SHP77 (cell line): Measurements from ENCODE around the gene TH.
"Not testable (repeated sequence)": the region's sequence is repeated elsewhere in the genome, so short reads cannot be mapped to it uniquely, and the experiment has no call there.

Experiments used
- DNase-seq, 2 experiments: peaks; one replicate each; lab custom pipeline; 2025; lab: John Stamatoyannopoulos, UW

Gene TH

DNA sequence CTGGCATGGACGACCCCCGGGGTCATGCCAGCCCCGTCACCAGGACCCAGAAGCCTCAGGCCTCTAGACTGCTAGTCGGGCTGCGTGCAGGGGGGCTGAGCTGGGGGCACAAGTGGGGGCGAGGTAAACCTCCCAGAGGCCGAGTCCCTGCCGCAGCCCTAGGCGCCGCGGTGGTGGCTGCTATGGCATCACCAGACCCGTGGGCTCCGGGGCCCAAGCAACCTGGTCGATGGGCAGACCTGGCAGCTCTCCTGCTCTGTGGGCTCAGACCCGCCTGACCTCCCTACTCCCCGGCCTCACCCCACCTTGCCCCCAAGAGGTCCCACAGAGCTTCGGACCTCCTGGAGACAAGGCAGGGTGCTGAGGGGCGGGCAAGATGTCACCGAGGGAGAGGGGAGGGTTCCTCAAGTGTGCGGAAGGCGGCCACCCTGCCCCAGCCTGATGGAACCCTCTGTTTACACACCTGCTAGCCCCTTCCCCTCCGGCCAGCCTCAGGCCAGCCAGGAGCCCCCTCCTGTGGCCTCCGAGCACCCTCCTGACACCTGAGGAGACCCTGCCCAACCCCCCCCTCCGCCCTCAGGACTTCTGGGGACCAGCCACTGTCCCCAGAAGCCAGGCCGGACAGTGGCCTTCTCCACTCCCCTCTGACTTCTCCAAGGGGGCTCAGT is 41.8 kb downstream of the TH start:
- no peak for DNase-seq

DNA sequence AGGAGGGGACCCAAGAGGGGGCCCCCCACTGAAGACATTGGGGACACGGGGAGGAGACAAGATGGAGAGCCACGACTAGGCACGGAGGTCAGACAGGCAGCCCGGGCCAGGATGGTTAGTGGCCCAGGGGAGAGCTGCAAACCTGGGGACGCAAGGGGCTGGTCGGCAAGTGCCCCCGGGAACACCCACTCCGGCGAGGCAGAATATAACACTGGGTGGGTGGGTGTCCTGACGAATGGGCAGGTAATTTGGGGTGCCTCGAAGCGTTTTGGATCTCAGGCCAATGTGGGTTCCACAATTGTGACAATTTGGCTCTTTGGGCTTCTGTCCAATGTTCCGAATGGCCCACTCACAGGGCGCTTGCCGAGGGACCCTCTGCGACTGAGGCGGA is 42.3 kb downstream of the TH start:
- DNase-seq, result no peak

DNA sequence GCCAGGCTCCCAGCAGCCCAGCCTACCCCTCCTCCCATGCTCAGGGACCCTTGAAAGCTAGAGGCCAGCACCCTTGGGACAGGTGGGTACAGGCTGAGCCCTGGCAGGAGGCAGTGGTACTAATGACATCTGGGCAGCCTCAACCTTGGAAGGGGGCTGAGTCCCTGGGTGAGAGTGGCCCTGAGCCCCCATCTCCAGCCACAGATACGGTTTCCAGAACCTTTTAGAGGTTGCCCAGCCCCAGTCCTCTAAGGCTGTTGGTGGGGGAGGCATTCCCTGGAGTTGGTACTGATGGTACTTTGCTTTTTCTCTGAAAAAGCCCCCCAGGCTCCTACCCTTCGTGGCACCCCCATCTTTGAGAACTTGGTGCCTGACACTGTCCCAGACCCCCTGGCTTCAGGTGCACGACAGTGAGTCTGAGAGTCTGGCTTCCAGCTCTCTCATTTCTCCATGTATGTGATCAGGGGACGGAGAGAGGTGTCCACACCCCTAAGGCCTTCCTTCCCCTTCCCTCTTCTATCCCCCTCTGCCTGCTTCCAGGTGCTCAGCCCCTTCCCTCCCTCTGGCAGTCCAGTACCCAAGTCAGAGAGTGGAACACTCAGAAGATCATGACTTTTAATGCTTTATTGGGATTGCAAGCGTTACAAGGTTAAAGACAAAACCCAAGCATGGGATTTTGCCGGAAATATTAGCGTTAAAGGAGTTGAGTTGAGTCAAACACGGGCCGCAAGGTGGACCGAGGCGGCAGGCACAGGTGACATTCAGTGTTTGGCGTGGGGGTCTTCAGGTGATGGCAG is 42.9 kb downstream of the TH start:
- no peak for DNase-seq

DNA sequence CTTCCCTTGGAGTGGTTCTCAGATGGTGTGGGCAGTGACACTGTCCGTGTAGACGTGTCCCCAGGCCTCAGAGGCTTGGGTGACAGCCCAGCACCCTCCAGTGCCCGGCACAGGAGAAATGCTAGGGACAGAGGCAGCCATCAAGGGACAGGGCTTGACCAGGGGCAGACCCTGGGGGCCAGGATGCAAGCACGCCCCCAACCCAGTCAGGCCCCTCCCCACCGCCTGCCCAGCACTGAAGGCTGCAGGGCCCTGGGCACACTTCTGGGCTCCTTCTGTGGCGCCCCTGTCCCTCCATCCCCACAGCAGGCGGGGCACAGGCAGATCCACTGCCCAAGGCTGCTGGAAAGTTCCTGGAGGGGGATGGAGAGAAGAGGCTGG is 43.5 kb downstream of the TH start:
- DNase-seq, result no peak

DNA sequence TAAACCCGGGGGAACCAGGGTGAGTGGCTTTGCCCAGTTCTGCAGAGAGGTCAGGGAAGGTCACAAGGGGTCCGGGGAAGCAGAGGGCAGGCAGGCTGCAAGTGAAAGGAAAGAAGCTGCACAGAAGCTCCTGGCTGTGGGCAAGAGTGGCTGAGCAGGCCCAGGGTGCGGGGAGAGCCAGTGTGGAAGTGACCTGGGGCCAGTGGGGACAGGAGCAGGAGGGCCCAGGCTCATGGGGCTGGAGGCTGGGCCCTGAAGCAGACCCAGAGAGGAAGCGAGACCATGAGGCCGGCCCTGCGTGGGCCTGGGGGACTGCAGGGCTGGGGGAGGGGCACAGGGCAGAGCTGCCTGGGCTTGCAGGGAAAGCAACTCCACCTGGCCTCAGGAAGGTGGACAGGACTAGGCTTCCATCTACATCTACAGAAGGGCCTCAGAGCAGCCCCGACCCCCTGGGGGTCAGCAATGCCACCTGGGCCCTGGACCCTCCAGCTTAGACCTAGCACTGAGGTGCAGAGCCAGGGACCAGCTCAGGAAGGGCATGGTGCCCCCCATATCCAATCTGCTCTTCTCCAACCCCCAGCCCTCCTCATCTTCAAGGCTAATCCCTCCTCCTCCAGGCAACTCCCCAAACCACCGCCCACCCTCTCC is 44.0 kb downstream of the TH start:
- no peak for DNase-seq

DNA sequence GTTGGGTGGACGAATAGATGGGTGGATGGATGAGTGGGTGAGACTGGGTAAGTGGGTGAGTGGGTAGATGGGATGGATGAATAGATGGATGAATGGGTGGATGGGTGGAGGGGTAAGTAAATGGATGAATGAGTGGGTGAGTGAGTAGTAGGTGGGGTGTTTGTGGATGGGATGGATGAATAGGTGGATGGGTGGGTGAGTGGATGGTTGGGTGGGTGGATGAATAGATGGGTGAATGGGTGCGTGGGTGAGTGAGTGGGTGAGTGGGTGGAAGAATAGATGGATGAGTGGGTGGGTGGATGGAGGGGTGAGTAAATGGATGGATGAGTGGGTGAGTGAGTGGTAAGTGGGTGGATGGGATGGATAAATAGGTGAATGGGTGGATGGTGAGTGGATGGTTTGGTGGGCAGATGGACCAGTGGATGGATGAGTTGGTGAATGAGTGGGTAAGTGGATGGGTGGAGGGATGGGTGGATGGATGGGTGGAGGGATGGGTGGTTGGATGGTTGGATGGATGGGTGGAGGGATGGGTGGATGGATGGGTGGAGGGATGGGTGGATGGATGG is 45.0 kb downstream of the TH start:
- no peak for DNase-seq

DNA sequence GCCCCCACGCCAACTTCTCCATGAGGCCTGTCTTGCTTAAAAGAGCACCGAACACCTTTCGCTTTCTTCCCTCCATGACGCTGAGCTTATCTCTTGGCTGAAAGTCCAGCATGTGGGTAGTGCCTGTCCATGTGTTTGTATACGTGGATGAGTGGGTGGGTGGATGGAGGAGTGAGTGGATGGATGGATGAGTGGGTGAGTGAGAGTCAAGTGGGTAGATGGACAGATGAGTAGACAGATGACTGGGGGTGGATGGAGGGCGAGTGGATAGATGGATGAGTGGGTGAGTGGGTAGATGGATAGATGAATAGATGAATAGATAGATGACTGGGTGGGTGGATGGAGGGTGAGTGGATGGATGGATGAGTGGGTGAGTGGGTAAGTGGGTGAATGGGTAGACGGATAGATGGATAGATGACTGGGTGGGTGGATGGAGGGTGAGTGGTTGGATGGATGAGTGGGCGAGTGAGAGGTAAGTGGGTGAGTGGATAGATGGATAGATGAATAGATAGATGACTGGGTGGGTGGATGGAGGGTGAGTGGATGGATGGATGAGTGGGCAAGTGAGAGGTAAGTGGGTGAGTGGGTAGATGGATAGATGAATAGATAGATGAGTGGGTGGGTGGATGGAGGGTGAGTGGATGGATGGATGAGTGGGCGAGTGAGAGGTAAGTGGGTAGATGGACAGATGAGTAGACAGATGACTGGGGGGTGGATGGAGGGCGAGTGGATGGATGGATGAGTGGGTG is 46.7 kb downstream of the TH start:
- not testable (repeated sequence) for DNase-seq

GRCh38 chr11:2123628-2123960 is 48.0 kb downstream of the TH start:
- no peak for DNase-seq

DNA sequence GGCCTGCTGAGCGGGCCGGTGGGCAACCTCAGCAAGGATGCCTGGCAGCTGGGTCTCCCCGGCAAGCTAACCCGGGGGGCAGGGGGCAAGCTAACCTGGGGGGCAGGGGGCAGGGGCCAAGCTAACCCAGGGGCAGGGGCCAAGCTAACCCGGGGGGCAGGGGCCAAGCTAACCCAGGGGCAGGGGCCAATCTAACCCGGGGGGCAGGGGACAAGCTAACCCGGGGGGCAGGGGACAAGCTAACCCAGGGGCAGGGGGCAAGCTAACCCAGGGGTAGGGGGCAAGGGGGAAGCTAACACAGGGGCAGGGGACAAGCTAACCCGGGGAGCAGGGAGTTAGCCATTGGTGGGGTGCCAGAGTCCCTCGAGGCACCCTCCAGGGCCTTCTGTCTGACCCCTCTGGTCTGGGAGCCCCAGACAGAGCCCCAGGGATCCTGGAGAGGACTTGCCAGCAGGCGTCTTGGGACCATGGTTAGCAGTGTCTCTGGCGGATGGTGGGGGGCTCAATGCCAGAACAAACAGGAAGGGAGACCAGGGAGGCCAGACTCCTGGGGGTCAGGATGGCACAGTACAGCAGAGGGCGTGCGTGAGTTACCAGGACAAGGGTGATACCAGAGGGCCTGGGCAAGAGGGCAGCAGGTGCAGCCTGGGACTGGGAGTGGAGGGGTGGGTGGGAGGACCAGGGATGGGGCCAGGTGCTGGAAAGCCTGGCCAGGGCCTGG is 48.5 kb downstream of the TH start:
- no peak for DNase-seq

DNA sequence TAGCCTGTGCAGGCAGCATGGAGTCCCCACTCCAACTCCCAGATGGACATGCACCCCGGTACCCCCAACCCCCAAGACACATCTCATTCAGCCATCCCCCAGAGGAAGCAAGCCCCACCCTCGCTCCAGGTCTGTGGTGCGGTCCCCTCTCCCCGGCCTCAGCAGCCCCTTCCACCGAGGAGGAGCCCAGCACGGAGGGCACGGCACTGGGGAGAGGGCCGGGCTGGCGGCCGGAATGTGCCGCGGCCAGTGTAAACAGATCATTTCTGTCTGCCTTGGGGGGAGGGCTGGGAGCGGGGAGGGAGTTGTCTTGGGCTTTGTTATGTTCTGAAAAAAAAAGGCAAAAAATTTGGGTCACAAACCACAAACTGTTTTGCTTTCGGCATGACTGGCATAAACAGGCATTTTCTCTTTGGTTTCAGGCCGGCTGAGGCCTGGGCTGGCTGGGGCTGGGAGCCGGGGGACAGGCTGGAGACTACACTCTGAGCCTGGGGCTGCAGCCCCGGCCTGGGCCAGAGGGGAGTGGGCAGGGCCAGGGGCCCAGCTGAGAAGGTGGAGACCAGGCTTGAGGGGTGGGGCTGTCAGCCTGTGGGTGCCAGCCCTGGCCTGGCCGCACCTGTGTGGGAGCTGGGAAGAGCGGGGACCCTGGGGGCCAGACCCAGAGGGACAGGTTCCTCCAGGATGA is 49.3 kb downstream of the TH start:
- DNase-seq, result no peak

GRCh38 chr11:2121227-2122130 is 50.1 kb downstream of the TH start:
- DNase-seq, result no peak

GRCh38 chr11:2120359-2121100 is 51.1 kb downstream of the TH start:
- DNase-seq, result no peak

- no peak for DNase-seq
Measured at GRCh38 chr11:2118677-2119076, 52.9 kb downstream of the TH start.

DNA sequence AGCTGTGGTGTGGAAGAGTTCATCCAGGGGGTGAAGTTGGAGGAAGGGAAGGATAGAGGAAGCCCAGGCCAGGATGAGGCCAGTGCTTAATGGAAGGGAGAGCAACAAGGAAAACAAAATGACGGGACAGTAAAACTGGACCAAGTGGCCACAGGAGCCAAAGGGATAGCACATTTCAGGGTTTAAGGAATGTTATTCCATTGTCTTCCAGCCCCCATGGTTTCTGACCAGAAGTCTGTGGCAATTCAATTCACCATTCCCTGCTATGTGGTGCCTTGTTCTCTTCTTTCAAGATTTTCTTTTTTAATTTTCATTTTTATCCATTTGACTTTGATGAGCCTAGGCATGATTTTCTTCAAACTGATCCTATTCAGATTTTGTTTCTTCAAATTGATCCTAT is 54.9 kb downstream of the TH start:
- no peak for DNase-seq

GRCh38 chr11:2115308-2115707 is 56.3 kb downstream of the TH start:
- DNase-seq, result no peak

DNA sequence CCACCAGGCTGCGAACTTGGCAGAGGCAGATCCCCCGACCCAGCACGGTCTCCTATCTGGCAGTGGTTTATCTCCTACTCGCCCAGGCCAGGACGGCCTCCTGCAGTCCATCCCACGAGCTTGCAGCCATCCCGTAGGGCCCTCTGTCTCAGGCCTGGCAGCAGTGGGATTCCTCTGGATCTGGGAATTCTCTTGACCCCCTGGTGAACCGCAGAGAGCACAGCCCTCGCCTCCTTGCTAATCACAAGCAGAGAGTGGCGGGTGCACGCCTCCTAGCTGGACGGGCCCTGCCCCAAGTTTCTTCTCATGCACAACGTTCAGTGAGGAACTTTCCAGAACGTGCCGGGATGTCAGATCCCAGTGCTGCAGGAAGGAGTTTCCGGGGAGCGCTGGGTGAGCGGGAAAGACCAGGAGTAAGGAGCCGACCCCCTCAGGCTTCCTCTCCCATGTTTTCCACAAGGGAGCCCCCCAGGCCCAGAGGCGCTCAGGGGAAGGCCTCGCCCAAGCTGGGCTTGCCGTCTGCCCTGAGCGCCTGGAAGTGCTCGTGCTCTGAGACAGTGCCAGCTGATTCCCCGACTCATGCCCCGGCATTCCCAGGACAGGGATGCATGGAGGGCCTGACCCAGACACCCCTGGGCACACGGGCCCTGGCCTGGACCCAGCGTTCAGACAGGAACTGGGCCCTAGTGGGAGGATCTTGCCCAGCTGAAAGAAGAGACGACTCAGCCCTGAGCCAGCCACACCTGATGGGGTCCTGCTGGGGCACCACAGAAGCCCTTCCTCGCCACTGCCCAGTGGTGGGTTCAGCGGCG is 57.0 kb downstream of the TH start:
- DNase-seq, result no peak
